GM19455 (cell line): ENCODE results near the gene PDCL2.

ENCODE experiments used
- ATAC-seq: cut with Tn5 transposase; IDR thresholded peaks from one replicate; pipeline ENCODE4 v1.9.1; 2021; ENCODE audit not compliant: unreplicated experiment

PDCL2 gene

GRCh38 chr4:55540271-55540670 is 51.8 kb downstream of the PDCL2 start:
- no peak for ATAC-seq

DNA sequence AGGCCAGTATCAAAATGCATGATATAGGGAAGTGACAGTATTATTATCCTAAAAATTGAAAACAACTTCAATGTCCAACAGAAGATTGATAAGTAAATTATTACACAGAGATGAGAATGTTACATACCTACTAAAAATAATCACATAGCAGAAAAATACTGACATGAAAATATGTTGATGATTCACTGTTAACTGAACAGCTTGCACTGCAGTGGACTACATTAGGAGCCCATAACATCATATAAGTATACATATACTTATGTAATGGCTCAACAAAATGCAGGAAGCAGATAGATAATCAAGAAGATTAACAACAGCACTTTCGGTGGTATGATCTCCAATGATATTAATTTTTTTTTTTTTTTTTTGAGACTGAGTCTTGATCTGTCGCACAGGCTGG is 52.4 kb downstream of the PDCL2 start:
- no peak for ATAC-seq

GRCh38 chr4:55538531-55538930 is 53.5 kb downstream of the PDCL2 start:
- no peak for ATAC-seq

DNA sequence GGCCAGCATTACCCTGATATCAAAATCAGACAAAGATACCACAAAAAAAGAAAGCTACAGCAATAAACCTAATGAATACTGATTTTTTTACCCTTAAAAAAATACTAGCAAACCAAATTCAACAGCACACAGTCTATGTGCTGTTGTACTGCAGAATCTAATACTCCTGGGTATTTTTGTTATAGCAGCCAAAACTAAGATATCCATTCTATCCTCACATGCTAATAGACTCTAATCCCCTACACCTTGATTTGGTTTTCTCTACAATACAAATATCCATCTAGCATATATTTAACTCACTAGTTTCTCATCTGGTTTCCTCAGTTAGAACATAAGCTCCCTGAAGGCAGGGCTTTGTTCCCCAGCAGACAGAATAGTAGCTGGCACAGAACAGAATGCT is 57.7 kb downstream of the PDCL2 start:
- no peak for ATAC-seq

- ATAC-seq, result no peak
Measured at GRCh38 chr4:55530691-55531090, 61.4 kb downstream of the PDCL2 start.

DNA sequence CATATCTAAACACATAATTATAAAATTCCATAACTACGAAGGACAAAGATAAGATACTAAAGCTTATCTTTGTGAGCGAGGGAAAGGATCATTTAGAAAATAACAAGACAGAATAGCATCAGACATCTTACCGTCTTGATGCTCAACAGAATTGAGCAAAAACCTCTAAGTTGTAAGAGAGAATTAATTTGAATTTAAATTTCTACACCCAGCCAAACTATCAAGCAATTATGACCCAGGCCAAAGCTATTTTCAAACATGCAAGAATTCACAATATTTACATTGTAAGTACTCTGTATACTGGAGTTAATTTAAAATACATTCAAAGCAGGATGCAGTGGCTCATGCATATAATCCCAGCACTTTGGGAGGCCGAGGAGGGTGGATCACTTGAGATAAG is 61.9 kb downstream of the PDCL2 start:
- ATAC-seq, result no peak

DNA sequence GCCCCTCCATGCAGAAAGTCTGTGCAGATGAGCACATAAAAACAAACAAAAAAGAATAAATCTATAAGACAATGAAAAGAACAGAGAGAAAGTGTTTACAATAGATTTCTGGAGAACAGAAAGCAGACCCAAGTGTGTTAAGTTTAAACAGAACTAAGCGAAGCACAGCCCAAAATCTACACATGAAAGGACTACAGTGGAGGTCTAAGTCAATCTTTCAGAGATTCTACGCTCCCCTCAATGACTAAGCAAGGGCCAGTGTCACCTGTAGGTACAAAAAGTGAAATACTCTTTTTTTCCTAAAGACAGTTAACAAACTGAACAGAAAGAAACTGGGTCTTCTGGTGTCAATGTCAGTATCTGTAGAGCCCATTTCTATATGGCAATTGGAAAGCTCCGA is 63.6 kb downstream of the PDCL2 start:
- no peak for ATAC-seq

GRCh38 chr4:55524844-55525571 is 67.0 kb downstream of the PDCL2 start:
- no peak for ATAC-seq

DNA sequence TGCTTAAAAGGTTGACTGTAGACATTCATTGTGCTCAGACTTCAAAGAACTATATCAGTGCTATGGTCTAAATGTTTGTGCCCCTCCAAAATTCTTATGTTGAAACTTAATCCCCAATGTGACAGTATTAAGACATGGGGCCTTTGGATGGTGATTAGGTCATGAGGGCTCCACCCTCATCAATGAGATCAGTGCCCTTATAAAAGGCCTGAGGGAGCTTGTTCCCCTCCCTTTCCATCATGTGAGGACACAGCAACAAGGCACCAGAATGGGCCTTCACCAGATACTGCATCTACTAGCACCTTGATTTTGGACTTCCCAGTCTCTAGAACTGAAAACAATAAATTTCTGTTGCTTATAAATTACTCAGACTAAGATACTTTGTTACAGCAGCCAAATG is 73.6 kb downstream of the PDCL2 start:
- ATAC-seq, result no peak

- no peak for ATAC-seq
Measured at GRCh38 chr4:55517526-55518229, 74.4 kb downstream of the PDCL2 start.

DNA sequence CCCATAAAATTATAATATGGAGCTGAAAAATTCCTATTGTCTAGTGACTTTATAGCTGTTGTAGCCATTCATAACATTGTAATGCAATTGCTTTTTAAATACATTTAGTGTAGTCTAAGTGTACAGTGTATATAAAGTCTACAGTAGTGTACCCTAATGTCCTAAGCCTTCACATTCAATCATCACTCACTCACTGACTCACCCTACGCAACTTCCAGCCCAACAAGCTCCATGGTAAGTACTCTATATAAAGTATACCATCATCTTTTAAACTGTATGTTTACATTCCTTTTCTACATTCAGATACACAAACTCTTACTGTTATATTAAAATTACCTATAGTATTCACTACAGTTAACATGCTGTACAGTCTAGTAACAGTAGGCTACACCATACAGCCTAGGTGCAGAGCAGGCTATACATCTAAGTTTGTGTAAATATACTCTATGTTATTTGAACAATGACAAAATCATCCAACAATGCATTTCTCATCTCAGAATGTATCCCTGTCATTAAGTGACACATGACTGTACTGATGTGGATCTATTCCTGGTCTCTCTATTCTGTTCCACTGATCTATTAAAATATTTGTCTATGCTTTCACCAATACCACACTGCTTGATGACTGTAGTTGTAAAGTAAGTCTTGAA is 79.0 kb downstream of the PDCL2 start:
- no peak for ATAC-seq

- ATAC-seq, result no peak
Measured at GRCh38 chr4:55512077-55512476, 80.0 kb downstream of the PDCL2 start.

DNA sequence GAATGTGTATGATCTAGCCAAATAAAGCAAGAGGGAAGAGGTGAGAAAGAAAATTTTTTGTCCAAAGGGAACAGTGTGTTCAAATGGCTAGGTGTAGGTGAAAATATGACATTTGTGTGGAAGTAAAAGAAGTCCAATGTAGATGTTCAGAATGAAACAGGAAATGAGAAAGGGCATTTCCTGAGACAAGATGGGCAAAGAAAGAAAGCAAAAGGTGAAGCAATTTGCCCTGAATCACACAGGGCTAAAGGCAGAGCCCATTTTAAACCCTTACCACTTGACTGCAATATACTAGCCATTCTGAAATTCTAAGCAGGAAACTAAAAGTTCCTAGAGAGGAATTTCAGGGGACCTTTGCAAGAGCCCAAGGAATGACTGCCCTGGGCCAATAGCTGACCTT is 81.4 kb downstream of the PDCL2 start:
- ATAC-seq, result no peak

- ATAC-seq, result no peak
Measured at GRCh38 chr4:55509266-55509665, 82.8 kb downstream of the PDCL2 start.

DNA sequence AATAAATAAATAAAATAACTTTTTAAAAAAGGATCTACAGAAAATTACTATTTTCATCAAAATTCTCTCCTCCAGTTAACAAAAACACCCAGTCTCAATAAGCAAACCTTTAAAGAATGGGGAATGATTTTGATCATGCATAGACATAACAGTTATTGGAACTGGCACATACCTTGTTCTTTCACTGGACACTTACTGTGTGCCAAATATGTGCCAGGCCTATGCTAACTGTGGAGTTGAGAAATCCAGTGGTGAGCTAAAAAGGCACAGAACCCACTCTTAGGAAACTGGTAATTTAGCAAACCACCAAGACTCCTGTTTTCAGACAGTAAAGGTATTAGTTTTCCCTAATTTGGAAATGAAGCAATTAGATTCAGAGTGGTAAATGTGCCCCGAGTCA is 84.4 kb downstream of the PDCL2 start:
- no peak for ATAC-seq
